Activated naive CD4-positive, alpha-beta T cell treated with anti-CD3 and anti-CD28 coated beads, Interleukin-2, amount 10 ng/mL, durations not matched to agents 7 days and 5 days (primary cell): ENCODE results near the gene DDX19B.
A peak's percentile ranks its signal among the peaks of the same experiment; 100 is the strongest.
"Not testable (repeated sequence)": the region's sequence is repeated elsewhere in the genome, so short reads cannot be mapped to it uniquely, and the experiment has no call there.

Experiments used
- CTCF ChIA-PET: fragments of 350-600 bp; sonication (Branson Sonifier 250); formaldehyde crosslinking; loops from one replicate; lab custom pipeline; 2021; ENCODE audit warnings: antibody characterized with exemption; lab: Charles Lee
- DNase-seq: peaks from one replicate; pipeline ENCODE4 v3.0.0-alpha.2; 2020
- H3K27ac Mint-ChIP-seq: one replicate; pipeline ENCODE4 v1.8.0; 2021; ENCODE audit warnings: mild to moderate bottlenecking, moderate library complexity, mixed read lengths
- H3K27me3 Mint-ChIP-seq: one replicate; pipeline ENCODE4 v1.8.0; 2021; ENCODE audit warnings: mild to moderate bottlenecking, mixed read lengths
- H3K36me3 Mint-ChIP-seq: one replicate; pipeline ENCODE4 v1.8.0; 2021; ENCODE audit warnings: mixed read lengths
- H3K4me1 Mint-ChIP-seq: one replicate; pipeline ENCODE4 v1.8.0; 2021; ENCODE audit warnings: mixed read lengths
- H3K4me3 Mint-ChIP-seq: one replicate; pipeline ENCODE4 v1.8.0; 2021; ENCODE audit warnings: mild to moderate bottlenecking, moderate library complexity, mixed read lengths
- H3K9me3 Mint-ChIP-seq: one replicate; pipeline ENCODE4 v1.8.0; 2021; ENCODE audit warnings: mixed read lengths

Gene DDX19B

GRCh38 chr16:70295634-70296033, 3.4 kb upstream of the DDX19B start:
- H3K27ac Mint-ChIP-seq: no peak overlapping the region
- DNase-seq: no peak
- H3K36me3 Mint-ChIP-seq: peaks cover 10% of the 10 kb centered on the region
- H3K4me3 Mint-ChIP-seq: no peak overlapping the region
- no peaks in the 10 kb centered on the region for H3K27me3 Mint-ChIP-seq
- H3K4me1 Mint-ChIP-seq: peaks cover 27% of the 10 kb centered on the region
- H3K9me3 Mint-ChIP-seq: peaks cover 2% of the 10 kb centered on the region
- CTCF ChIA-PET: interaction anchor here (0.8 kb wide), 1 partner anchor 44 kb away, joined by 3 read pairs; no protein-coding TSS in a partner anchor

- Mint-ChIP-seq H3K27me3 (no peaks in the 10 kb centered on the region), H3K4me1 (peaks cover 49% of the 10 kb centered on the region), H3K36me3 (peaks cover 36% of the 10 kb centered on the region), H3K4me3 (peak overlapping the region; percentile 16), H3K9me3 (peaks cover 12% of the 10 kb centered on the region), H3K27ac (peak overlapping the region; percentile 74)
- DNase-seq: no peak
- CTCF ChIA-PET: no interaction called here
Observed at GRCh38 chr16:70301121-70301520, 2.1 kb downstream of the DDX19B start.

DNA sequence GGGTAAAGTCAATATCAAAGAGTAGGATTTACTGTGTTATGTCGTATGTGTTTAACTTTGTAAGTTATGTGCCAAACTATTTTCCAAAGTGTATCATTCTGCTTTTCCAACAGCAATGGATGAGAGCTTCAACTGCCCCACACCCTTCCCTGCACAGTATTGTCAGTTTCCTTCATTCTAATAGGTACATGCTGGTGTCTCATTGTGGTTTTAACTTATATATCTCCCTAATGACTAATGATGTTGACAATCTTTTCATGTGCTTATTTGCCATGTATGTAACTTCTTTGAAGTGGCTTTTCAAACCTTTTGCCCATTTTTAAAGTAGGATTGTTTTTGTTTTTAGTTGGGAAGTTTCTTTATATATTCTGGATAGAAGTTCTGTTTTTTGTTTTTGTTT, 3.8 kb downstream of the DDX19B start:
- no peaks in the 10 kb centered on the region for H3K27me3 Mint-ChIP-seq
- H3K4me1 Mint-ChIP-seq: peaks cover 49% of the 10 kb centered on the region
- H3K9me3 Mint-ChIP-seq: peaks cover 12% of the 10 kb centered on the region
- peaks cover 36% of the 10 kb centered on the region for H3K36me3 Mint-ChIP-seq
- no peak overlapping the region for H3K4me3 Mint-ChIP-seq
- no peak for DNase-seq
- no peak overlapping the region for H3K27ac Mint-ChIP-seq
- CTCF ChIA-PET: no interaction called here

DNA sequence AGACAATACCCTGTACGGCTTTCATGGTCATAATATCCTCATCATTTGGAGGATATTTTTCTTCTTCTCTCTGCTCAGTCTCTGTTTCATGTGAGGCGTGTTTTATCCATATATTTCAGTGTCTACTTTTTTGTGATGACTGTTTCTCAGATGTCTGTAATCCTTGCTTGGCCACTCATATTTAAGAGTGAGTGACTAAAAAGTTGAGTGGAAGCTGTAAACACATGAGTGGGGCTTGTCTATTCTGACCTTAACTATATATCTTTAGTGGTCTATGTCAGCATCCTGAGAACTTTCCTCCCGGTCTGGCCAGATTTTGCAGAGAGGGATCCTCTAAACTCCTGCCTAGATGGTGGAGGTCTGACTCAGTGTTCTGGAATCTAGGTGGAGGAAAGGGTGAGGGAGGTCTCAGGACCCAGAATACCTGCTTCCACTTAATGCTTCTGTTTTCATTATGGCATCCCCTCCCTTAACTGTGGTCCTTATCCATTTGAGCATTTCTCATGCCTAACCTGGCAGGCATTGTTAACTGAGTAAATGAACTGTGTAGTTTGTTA, 6.0 kb downstream of the DDX19B start:
- Mint-ChIP-seq H3K27me3 (no peaks in the 10 kb centered on the region), H3K4me3 (no peak overlapping the region), H3K9me3 (peaks cover 11% of the 10 kb centered on the region), H3K4me1 (peaks cover 33% of the 10 kb centered on the region), H3K36me3 (peaks cover 34% of the 10 kb centered on the region), H3K27ac (peak overlapping the region; percentile 12)
- no peak for DNase-seq
- CTCF ChIA-PET: no interaction called here

DNA sequence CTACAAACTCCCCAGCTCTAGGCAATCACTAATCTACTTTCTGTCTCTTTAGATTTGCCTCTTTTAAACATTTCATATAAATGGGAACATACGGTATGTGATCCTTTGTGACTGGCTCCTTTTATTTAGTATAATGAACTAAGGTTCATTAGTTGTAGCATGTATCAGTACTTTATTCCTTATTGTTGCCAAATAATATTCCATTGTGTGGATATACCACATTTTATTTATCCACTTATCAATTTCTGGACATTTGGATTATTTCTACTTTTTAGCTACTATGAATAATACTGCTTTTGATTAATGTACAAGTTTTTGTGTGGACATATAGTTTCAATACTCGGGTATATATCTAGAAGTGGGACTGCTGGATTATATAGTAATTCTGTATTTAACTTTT, 7.9 kb downstream of the DDX19B start:
- Mint-ChIP-seq H3K4me3 (no peak overlapping the region), H3K27ac (no peak overlapping the region), H3K4me1 (peaks cover 17% of the 10 kb centered on the region), H3K9me3 (peaks cover 1% of the 10 kb centered on the region), H3K36me3 (peaks cover 19% of the 10 kb centered on the region), H3K27me3 (no peaks in the 10 kb centered on the region)
- no peak for DNase-seq
- CTCF ChIA-PET: interaction anchor here (1.2 kb wide), 1 partner anchor 23 kb away, joined by 3 read pairs; no protein-coding TSS in a partner anchor

DNA sequence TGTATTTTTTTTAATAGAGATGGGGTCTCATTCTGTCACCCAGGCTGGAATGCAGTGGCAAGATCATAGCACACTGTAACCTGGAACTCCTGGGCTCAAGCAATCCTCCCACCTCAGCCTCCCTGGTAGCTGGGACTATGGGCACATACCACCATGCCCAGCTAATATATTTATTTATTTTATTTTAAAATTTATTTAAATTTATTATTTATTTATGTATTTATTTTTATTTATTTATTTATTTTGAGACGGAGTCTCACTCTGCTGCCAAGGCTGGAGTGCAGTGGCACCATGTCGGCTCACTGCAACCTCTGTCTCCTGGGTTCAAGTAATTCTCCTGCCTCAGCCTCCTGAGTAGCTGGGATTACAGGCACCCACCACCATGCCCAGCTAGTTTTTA, 8.7 kb downstream of the DDX19B start:
- CTCF ChIA-PET: interaction anchor here (1.2 kb wide), 1 partner anchor 23 kb away, joined by 3 read pairs; no protein-coding TSS in a partner anchor
- H3K4me1 Mint-ChIP-seq, H3K9me3 Mint-ChIP-seq, DNase-seq, H3K4me3 Mint-ChIP-seq, H3K27me3 Mint-ChIP-seq, H3K27ac Mint-ChIP-seq: not testable (repeated sequence)
- H3K36me3 Mint-ChIP-seq: peaks cover 11% of the 10 kb centered on the region

DNA sequence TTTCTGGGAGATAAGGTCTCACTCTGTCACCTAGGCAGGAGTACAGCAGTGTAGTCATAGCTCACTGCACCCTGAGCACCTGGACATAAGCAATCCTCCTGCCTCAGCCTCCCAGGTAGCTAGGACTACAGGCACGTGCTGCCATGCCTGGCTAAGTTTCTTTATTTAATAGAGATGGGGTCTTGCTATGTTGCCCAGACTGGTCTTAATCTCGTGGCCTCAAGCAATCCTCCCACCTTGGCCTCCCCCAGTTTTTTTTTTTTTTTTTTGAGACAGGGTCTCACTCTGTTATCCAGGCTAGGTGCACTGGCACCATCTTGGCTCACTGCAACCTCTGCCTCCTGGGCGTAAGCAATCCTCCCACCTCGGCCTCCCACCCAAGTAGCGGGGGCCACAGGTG, 21.1 kb downstream of the DDX19B start:
- no peak for DNase-seq
- H3K27me3 Mint-ChIP-seq: no peaks in the 10 kb centered on the region
- H3K4me1 Mint-ChIP-seq: no peaks in the 10 kb centered on the region
- H3K27ac Mint-ChIP-seq: no peak overlapping the region
- CTCF ChIA-PET: interaction anchor here (0.6 kb wide), 1 partner anchor 247 kb away, joined by 3 read pairs; no protein-coding TSS in a partner anchor
- H3K4me3 Mint-ChIP-seq: no peak overlapping the region
- peaks cover 11% of the 10 kb centered on the region for H3K36me3 Mint-ChIP-seq
- H3K9me3 Mint-ChIP-seq: no peaks in the 10 kb centered on the region

- DNase-seq: no peak
- CTCF ChIA-PET: interaction anchor here (0.6 to 1.4 kb wide), 4 partner anchors 11 to 951 kb away, joined by 3 to 4 read pairs (median 3); no protein-coding TSS in a partner anchor
- no peaks in the 10 kb centered on the region for H3K9me3 Mint-ChIP-seq
- no peaks in the 10 kb centered on the region for H3K27me3 Mint-ChIP-seq
- H3K4me3 Mint-ChIP-seq: no peak overlapping the region
- peaks cover 18% of the 10 kb centered on the region for H3K36me3 Mint-ChIP-seq
- H3K4me1 Mint-ChIP-seq: no peaks in the 10 kb centered on the region
- no peak overlapping the region for H3K27ac Mint-ChIP-seq
Observed at GRCh38 chr16:70324998-70325747, 26.2 kb downstream of the DDX19B start.

DNA sequence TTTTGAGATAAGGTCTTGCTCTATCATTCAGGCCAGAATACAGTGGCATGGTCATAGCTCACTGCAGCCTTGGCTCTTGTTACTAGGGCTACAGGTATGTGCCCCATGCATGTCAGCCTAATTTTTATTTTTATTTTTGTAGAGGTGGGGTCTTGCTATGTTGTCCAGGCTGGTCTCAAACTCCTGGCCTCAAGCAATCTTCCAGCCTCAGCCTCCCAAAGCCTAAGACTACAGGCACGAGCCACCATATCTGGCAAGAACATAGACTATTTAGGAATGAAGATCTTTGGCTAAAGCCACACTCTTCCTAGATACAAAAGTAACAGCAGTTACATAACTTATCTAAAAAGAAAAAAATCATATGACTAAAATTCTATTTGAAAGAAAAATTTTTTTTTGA, 32.1 kb downstream of the DDX19B start:
- Mint-ChIP-seq H3K36me3 (peaks cover 32% of the 10 kb centered on the region), H3K9me3 (no peaks in the 10 kb centered on the region), H3K4me3 (no peak overlapping the region), H3K27me3 (no peaks in the 10 kb centered on the region), H3K27ac (no peak overlapping the region), H3K4me1 (no peaks in the 10 kb centered on the region)
- CTCF ChIA-PET: interaction anchor here (0.9 to 2.8 kb wide), 6 partner anchors 12 to 323 kb away, joined by 3 to 13 read pairs (median 3); no protein-coding TSS in a partner anchor
- DNase-seq: no peak

DNA sequence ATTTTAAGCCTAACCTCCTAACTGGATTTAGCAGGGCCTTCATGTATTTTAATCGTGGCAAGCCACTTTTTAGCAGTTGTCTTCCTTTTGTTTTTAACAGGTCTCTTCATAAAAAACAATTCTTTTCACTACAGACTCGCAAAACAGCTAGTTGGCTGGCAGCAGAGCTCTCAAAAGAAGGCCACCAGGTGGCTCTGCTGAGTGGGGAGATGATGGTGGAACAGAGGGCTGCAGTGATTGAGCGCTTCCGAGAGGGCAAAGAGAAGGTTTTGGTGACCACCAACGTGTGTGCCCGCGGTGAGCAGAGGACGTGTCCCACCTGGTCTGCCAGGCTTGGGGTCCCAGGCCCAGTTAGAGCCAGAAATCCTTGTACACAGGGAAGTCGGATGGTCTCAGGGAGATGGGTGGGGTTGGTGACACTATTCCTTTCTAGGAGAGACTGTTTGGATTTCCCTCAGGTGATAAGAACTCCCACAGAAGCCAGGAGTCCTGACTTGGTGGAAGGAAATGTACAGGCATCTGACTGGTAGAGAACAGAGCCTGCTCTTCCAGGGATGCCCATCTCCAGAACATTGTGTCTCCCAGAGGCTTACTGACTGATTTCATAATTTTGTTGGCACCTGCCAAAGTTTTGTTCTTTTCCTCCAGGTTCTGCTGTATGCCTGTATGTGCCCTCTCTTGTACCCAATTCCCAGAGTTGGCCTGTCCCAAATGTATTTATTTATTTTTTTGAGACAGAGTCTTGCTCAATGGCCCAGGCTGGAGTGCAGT, 32.8 kb downstream of the DDX19B start:
- H3K9me3 Mint-ChIP-seq: no peaks in the 10 kb centered on the region
- H3K4me3 Mint-ChIP-seq: no peak overlapping the region
- no peaks in the 10 kb centered on the region for H3K4me1 Mint-ChIP-seq
- CTCF ChIA-PET: interaction anchor here (0.9 to 2.8 kb wide), 6 partner anchors 13 to 322 kb away, joined by 3 to 13 read pairs (median 3); no protein-coding TSS in a partner anchor
- peak; percentile 38 for DNase-seq
- H3K27ac Mint-ChIP-seq: peak overlapping the region; percentile 52
- peaks cover 34% of the 10 kb centered on the region for H3K36me3 Mint-ChIP-seq
- no peaks in the 10 kb centered on the region for H3K27me3 Mint-ChIP-seq

GRCh38 chr16:70332728-70333127, 33.7 kb downstream of the DDX19B start:
- H3K9me3 Mint-ChIP-seq: not testable (repeated sequence)

DNA sequence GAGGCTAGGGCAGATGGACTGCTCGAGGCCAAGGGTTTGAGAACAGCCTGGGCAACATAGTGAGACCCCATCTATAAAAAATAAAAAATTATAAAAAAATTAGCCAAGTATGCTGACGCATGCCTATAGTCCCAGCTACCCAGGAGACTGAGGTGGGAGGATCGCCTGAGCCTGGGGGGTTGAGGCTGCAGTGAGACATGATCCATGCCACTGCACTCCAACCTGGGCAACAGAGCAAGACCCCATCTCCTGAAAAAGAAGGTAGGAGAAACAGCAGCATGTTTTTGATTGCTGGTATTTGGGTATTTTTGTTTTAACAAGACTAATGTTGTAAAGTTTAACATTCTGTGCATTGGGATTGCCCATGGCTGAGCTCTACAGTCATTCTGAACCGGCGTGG, 38.8 kb downstream of the DDX19B start:
- no peaks in the 10 kb centered on the region for H3K27me3 Mint-ChIP-seq
- H3K36me3 Mint-ChIP-seq: peaks cover 19% of the 10 kb centered on the region
- no peaks in the 10 kb centered on the region for H3K9me3 Mint-ChIP-seq
- no peak overlapping the region for H3K4me3 Mint-ChIP-seq
- no peak for DNase-seq
- no peaks in the 10 kb centered on the region for H3K4me1 Mint-ChIP-seq
- CTCF ChIA-PET: no interaction called here
- no peak overlapping the region for H3K27ac Mint-ChIP-seq

More at GRCh38 chr16:70332728-70333127, 33.7 kb downstream of the DDX19B start:
- H3K36me3 Mint-ChIP-seq: peaks cover 34% of the 10 kb centered on the region
- not testable (repeated sequence) for H3K27ac Mint-ChIP-seq, H3K27me3 Mint-ChIP-seq, DNase-seq, H3K4me3 Mint-ChIP-seq, H3K4me1 Mint-ChIP-seq
- CTCF ChIA-PET: interaction anchor here (2.8 kb wide), 1 partner anchor 322 kb away, joined by 13 read pairs; no protein-coding TSS in a partner anchor

GRCh38 chr16:70341600-70341999, 42.6 kb downstream of the DDX19B start:
- H3K36me3 Mint-ChIP-seq: peaks cover under 1% of the 10 kb centered on the region
- CTCF ChIA-PET: interaction anchor here (0.7 kb wide), 1 partner anchor 449 kb away, joined by 3 read pairs; no protein-coding TSS in a partner anchor
- H3K9me3 Mint-ChIP-seq: no peaks in the 10 kb centered on the region
- no peak for DNase-seq
- no peaks in the 10 kb centered on the region for H3K27me3 Mint-ChIP-seq
- H3K27ac Mint-ChIP-seq: peak overlapping the region; percentile 58
- no peak overlapping the region for H3K4me3 Mint-ChIP-seq
- peaks cover 11% of the 10 kb centered on the region for H3K4me1 Mint-ChIP-seq

- no peaks in the 10 kb centered on the region for H3K27me3 Mint-ChIP-seq
- CTCF ChIA-PET: interaction anchor here (0.7 kb wide), 1 partner anchor 448 kb away, joined by 3 read pairs; no protein-coding TSS in a partner anchor
- no peak overlapping the region for H3K27ac Mint-ChIP-seq
Observed at GRCh38 chr16:70342016-70342415, 43.0 kb downstream of the DDX19B start.

More at GRCh38 chr16:70342016-70342415, 43.0 kb downstream of the DDX19B start:
- DNase-seq: no peak
- peaks cover 14% of the 10 kb centered on the region for H3K4me1 Mint-ChIP-seq
- H3K9me3 Mint-ChIP-seq: no peaks in the 10 kb centered on the region
- no peak overlapping the region for H3K4me3 Mint-ChIP-seq
- H3K36me3 Mint-ChIP-seq: no peaks in the 10 kb centered on the region
